IPS DF 4.7 (cell line): ENCODE measurements around the gene TMEM114.

Source experiments
- DNase-seq: peaks from one replicate; pipeline ENCODE4 v3.0.0-alpha.2; 2013; ENCODE audit warnings: low spot score; ENCODE audit errors: extremely low read depth

The TMEM114 gene

DNA sequence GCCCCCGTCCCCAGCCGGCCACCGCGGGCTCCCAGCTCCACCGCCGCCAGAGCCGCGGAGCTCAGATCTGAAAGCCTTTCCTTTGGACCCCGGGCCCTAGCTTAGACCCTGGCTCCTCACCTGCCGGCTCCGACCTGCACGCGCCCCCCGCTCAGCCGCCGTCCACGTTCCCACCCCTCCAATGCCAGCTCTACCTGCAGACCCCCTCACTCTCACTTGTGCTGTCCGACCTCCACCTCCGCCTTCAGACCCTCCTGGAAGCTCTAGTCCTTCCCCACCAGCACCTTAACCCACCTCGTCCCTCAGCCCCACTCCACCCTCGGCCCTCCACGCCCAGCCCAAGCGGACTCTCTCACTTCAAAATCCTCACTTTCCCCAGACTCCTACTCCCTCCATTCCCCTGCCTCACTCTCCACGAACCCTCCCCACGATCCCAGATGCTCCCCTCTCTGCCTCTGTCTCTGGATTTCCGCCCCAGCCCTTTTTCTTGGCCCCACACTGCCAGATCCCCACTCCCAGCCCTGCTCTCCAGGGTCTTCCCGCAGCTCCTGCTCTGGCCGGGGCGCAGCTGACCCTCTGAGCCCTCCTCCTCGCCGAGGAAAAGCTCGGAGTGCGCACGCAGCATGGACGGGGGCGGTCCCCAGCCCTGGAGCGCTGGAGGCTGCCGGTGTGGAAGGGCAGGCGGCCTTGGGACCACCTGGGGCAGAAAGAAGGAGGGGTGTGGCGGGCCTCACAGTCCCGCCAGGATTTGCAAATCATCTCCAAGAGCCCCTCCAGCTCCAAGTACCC is at the start of gene TMEM114:
Gene TMEM114, minus strand, starts transcription at position 612 of the 789 bp plus-strand sequence. CDS start 673 bp downstream, outside the sequence.
- no peak for DNase-seq

DNA sequence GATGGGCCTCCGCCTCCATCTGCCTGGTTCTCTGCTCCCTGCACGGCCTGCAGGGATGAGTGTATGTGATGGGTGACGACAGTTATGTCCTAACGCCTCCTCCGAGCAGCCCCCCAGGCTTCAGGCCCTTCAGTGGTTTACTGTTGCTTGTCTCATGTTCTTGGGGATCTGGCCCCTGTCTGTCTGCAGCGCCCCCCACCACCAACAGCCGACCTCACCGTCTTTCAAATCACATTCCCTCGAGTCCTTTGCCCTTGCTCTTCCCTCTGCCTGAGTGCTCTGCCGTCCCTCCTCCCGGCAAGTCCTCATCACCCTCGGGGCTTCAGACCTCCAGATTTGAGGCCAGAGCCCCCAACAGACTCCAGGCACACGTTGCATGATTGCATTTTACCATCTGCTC is 49.4 kb upstream of the TMEM114 start:
- DNase-seq = no peak

DNA sequence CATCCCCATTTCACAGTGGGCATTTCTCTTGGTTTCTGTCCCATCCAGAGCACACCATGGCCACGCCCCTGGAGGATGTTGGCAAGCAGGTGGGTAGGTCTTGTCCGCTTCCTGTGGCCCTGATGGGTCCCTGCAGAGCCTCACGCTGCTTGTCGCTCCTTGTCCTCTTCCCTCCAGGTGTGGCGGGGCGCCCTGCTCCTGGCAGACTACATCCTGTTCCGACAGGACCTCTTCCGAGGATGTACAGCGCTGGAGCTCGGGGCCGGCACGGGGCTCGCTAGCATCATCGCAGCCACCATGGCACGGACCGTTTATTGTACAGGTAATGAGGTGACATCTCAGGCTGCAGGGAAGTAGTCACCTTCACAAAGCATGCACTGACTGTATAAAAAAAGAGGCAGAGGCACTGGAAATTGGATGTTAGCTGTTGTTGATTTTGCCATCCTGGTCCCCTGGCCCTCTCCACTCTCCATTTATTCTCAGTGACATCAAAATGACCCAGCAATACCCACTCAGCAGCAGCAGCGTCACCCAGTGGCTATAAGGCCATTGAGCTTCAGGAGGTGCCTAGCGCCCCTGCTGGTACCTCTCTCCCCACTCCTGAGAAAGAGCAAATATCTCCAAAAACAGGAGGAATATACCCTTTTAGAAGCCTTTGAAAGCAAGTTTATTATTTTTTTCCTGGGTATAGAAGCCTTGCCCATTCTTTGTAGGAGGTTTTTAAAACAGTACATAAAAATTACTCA is 44.9 kb upstream of the TMEM114 start:
- peak; percentile 44 for DNase-seq

DNA sequence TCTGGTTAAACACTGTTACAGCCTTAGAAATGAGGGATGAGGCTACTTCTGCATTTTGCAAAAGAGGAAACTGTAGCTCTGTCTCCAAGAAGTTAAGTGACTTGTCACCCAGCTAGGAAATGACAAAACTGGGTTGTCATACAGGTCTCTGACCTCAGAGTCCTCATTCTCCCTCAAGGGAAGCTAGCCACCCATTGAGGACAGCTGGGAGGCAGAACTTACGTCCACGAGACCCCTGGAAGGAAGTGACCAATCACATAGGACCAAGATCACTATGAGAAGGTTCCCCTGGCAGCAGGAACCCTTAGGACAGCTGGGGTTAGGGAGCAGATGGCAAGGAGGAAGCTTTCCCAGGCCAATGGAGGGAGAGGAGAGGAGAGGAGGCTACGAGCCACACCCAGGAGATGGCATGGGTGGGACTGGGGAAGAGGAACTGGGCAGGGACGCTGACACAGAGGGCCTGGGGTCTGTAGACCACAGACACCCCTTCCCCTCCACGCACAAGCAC is 42.4 kb upstream of the TMEM114 start:
- DNase-seq = no peak

DNA sequence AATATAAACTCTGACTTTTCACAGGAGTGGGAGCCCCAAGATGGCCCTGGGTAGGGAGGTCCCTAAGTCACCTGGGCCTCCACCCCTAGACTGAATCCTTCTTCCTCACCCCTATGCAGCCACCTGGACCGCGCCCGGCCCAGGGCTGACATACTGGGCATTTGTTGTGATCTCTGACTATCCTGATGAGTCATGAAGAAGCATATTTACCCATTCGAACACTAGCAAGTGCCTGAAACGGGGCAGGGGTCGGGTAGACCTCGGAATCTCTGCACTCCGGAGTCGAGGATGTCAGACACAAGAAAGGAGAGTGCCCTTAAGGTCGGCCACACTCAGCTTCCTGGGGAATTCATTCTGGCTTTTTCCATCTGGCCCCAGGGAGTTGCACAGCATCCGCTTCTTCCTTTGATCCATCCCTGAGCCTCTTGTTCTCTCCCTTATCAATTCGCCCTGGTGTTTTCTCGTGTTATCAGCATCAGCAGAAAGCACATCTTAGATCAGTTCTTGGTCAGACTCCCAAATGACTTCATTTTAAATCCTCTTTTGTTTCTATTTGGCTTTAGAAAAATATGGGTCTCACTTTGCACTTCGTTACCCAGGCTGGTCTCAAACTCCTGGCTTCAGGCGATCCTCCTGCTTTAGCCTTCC is 41.6 kb upstream of the TMEM114 start:
- DNase-seq = no peak

DNA sequence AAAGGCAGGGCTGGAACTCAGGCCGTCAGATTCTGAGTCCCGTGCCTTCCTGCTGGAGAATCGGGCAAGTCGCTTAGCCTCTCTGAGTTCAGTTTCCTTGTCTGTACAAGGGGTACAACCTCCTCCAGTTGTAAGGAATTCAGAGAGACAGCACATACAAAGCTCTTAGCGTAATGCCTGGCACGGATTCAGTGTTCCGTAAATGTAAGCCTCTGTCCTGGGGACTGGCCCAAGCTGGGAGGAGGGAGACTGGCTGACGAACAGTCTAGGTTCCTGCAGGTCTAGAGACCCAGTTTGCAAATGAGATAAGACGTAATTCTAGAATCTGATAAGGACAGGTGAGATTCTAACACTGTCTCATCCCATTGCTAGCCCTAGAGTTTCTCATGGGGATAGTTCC is 41.1 kb upstream of the TMEM114 start:
- DNase-seq = no peak

DNA sequence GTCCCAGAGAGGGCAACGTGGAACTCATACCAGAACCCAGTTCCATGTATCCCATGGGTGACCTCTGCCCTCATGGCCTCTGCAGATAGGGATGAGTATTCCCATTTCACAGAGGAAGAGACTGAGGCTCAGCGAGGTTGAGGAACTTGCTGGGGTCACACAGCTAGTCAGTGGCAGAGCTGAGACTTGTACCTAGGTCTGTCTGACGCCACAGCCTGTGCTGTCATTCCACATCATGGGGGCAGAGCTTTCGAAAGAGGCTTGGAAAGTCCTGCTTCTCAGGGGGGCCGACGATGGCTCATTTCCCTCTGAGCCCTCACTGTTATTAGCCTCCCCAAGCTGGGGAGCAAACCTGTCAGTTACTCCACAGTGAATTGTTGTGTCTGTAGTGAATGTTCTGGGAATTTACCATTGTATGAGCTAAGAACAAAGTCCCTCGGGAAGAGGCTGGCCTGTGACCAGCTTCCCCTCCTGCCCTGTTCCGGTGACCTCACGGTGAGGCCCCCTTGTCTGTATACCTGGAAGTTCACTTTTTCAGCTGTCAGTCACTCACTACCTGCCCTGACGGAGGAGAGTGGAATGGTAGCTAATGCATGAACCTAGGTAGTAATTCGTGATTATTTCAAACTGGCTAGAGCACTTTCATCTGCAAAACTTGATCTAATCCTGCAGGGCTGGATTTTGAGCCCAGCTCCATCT is 40.1 kb upstream of the TMEM114 start:
- DNase-seq = no peak

DNA sequence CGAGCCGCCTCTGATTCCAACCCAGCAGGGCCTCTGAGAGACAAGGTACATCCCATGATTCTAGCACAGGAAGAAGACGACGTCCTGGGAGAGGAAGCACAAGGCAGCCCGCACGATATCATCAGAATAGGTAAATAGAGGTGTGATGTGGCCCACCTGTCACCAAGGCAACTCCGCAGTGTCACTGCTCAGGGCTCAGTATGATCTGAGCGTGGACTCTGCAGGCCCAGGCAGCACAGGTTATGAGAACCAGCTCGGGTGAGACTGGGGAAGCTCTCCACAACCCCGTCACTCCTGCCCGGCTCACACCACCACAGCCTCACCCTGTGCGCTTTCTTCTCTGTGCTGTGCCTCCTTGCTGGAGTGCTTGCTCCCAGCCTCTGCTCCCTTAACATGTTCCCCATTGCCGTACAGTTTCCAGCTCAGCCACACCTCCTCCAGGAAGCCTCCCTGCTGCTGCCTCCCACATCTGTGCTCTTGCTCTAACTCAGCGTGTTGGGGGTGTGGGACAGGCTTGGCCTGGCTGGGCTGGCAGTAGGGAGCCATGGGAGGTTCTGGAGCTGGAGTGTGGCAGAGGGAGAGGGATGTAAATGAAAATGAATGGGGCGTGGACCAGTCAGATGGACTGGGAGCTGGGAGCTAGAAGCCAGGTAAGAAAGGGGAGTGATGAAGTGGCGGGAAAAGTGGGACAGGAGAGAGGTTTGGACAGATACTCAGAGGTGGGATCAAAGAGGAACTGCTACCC is 38.8 kb upstream of the TMEM114 start:
- no peak for DNase-seq

DNA sequence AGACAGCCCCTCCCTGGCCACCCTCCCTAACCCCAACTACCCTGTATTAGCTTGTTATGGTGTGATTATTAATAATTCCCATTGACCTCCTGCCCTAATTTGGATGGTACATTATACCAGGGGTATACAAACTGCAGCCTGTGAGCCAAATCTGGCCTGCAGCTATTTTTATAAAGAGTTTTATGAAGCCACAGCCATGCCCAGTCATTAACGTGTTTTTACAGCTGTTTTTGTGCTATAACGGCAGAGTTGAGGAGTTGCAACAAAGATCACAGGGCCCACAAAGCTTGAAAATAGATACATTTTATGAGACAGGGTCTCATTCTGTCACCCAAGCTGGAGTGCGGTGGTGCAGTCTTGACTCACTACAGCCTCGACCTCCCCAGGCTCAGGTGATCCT is 37.1 kb upstream of the TMEM114 start:
- no peak for DNase-seq

DNA sequence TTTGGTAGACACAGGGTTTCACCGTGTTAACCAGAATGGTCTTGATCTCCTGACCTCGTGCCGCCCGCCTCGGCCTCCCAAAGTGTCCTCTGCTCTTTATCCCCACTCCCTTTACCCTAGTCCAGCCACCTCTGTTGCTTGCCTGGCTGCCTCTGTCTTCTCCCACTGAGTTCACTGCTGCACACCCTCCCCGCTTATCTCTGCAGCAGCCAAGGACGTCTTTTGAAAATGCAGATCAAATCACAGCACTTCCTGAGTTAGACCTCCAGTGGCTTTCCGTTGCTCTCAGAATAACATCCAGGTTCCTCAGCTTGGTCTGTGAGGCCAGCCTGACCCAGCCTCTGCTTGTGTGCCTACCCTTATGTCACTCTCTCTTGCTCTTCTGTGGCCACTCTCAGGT is 36.6 kb upstream of the TMEM114 start:
- DNase-seq = no peak

DNA sequence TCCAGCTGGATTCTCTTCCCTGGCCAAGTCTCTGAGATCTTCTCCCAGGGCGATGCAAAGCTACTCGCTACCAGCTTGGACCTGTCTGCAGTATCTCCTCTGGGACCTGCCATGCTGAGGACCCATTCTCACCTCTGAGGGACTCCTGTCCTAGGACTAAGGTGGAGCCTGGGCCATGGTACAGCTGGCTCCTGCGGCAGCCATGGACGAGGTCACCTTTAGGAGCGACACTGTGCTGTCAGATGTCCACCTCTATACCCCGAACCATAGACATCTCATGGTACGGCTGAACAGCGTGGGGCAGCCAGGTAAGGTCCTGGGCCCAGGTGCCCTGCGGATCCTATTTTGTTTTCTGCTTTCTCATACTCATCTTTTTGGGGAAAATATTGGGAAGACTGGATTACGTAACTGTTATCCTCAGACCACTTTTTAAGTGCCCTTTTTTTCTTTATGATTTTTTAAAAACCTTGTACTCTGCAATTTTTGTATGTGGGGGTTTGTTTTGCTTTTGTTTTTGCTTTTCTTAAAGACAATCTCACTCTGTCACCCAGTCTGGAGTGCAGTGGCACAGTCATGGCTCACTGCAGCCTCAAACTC is 35.3 kb upstream of the TMEM114 start:
- DNase-seq = no peak

DNA sequence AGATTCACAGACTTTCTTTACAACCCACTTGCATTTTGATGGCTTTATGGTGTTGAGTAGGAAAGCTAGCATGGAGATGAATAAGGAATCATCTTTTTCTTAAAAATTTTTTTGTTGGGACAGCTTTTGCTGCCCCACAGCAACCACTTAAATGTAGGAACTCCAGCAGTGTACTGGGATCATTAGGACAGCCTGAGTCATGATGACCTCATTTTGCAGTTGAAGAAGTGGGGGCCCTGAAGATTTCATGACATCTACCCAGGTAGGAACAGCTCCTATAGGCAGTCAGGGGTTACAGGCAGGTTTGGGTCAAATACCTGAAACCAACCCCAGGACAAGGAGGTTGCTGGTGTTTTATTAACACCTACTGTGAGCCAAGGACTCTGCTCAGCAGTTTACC is 33.3 kb upstream of the TMEM114 start:
- no peak for DNase-seq

DNA sequence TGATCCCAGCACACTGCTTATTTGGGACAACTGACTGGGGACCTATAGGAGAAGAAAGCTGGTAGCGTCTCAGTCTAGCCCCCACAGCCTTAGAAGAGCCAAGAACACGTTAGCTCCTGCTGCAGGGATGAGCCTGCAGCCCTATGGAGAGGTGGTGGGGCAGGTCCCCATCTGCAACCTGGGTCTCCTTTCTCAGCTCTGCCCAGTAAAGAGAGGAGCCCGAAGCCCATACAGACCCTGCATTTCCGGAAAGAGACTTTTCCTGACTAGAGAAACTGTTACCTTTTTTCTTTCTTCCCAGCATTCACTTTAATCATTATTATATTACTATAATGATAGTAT is 32.0 kb upstream of the TMEM114 start:
- no peak for DNase-seq

DNA sequence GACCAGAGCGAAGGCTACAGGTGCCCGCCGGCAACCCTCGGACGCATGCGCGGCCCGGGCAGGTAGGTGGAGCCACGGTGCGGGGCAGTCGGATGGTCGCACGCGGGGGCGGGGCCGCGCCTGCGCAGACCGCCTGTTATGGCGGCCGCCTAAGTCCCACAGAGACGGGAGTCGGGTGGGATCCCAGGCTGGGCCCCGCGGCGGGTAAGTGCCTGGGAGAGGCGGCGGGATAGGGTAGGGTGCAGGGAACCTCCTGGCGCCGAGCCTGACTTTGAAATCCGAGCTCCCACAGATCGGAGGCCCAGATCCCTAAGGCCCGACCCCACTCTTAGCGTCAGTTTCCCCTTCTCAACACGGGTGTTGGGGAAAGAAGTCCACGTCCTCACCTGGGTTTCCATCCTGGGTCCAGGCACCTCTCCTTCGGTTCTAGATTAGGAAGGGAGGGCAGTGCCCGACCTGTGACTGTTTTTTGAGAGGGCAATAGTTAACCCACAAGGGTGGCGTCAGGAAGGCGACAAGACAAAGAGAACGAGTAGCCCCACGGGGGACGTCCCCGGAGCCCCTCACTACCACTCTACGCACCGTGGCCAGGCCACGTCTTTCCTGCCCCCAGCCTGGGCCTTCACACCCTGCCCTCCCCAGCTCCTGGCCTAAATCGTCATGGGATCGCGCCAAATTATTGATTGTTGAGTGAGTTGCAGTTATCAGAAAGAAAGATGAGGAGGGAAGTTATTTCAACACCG is 31.4 kb upstream of the TMEM114 start, which contains the start of gene METTL22:
Gene METTL22, plus strand, starts transcription at position 127 of the 743 bp plus-strand sequence. CDS start 3,968 bp downstream, outside the sequence.
- DNase-seq = peak; percentile 30

DNA sequence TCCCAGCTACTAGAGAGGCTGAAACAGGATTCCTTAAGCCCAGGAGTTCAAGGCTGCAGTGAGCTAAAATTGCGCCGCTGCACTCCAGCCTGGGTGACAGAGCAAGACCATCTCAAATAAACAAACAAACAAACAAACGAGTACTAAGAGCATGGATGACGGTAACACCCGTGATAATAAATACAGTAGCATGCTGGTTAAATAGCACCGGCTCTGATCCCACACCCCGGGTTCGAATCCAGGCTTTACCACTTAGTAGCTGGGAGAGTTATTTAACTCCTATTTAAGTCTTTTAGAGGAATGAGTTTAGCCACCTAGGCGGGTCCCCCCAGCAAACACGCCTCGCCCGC is 30.9 kb upstream of the TMEM114 start:
- DNase-seq = no peak

DNA sequence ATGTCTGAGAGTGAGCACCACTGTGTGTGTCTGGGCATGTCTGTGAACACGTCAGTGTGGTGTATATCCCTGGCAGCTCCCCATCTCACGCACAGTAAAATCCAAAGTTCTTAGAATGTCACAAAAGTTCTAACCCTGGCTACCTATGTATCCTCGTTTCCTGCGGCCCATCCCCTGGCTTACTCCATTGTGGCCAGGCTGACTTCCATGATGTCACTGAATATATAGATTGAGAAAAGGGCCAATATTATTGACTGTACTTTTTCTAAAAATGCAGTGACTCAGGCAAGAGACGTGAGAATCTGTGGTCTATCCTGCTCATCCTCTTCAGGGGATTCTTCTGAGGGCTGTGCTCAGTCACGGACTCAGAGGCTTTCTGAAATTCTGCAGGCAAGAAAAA is 30.2 kb upstream of the TMEM114 start:
- no peak for DNase-seq

DNA sequence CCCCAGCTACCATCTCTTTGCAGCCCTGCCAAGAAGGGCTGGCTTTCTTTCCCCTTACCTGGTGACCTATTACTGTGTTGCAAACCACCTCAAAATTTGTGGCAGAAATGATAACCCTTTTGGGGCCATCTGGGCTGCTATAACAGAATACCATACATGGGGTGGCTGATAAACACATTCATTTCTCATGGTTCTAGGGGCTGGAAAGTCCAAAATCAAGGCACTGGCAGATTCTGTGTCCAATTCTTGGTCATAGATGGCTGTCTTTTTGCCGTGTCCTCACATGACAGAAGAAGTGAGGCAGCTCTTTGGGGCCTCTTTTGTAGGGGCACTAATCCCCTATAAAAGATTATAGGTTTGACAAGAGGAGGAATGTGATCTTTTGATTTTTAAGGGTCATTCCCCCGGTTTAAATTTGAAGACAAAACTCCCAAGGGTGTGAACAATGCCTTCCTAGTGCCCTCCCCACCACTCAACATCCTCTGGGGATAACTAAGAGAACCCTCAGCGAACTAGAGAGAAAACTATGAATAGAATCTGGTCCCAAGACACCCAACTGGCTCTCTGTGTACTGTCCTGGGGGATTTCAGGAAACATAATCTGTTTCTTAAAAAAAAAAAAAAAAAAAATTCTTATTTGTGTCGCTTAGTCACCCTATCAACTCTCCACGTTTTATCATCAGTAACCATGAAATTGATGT is 29.5 kb upstream of the TMEM114 start:
- DNase-seq = no peak

DNA sequence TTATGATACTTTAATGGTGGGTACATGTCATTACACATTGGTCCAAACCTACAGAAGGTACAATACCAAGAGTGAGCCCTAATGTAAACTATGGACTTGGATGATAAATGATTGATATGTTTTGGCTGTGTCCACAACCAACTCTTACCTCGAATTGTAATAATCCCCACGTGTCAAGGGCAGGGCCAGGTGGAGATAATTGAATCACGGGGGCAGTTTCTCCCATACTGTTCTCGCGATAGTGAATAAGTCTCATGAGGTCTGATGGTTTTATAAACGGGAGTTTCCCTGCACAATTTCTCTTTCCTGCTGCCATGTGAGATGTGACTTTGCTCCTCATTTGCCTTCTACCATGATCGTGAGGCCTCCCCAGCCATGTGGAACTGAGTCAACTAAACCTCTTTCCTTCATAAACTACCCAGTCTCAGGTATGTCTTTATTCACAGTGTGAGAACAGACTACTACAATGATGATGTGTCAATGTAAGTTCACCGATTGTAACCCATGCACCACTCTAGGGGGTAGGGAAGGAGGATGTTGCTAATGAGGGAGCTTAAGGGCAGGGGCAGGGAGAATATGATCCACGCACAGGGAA is 24.2 kb upstream of the TMEM114 start:
- DNase-seq = no peak
